Nucleus accumbens (tissue), 56 donors: ENCODE measurements around the gene GIMAP2.

Experiments used
- DNase-seq, 56 donors: peaks; one replicate each; lab custom pipeline; 2025; lab: John Stamatoyannopoulos, UW

Gene GIMAP2

GRCh38 chr7:150731916-150732315 is 46.4 kb downstream of the GIMAP2 start:
- no peak for DNase-seq

DNA sequence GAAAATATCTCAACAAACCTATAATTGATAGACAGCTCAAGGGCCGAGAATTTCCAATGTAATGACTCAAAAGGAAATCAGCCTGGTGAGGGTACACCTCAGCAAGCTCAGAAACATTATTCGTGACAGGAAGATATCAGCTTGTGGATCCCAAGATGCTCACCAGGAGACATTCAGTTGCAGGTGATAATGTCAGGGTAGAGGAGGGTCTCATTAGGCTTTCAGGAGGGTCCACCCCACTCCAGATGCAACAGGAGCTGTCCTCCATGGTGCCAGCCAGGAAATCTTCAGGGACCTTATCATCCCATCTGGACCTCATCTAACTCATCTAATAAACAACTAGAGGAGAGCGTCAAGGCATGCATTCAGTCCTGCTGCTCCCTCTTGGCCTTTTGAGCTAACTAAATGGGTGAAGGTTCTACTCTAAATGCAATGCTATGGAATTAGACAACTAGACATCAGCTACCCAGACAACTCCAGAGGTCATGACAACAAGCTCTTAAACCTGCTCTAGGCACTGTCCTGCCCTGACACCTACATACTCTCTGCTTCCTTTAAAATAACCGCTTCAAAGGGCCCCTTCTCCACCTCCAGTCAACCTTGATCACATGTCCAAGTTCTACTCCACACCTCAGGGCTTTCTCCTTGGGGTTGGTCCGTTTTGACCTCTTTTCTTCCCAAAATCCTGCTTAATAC is 47.4 kb downstream of the GIMAP2 start:
- DNase-seq, result no peak

- no peak for DNase-seq
Measured at GRCh38 chr7:150733482-150734095, 48.1 kb downstream of the GIMAP2 start.

DNA sequence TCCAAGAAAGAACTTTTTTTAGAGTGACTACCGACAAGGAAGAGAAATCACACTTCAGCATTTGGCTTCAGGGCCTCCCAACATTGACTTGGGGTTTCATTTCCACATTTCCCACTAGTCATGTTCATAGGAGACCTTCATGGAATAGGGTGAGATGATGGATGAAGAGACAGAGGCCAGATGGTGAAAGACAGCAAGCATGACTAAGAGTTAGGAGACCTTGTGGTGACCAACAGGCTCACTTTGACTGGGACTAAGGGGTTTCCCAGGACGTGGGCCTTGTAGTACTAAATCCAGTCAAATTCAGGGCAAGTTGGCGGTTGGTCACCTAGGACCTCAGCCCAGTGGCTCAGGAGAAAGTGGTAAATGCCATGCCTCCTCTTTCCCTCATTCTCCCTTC is 48.7 kb downstream of the GIMAP2 start:
- DNase-seq, result no peak

GRCh38 chr7:150735596-150736358 is 50.3 kb downstream of the GIMAP2 start:
- no peak for DNase-seq

DNA sequence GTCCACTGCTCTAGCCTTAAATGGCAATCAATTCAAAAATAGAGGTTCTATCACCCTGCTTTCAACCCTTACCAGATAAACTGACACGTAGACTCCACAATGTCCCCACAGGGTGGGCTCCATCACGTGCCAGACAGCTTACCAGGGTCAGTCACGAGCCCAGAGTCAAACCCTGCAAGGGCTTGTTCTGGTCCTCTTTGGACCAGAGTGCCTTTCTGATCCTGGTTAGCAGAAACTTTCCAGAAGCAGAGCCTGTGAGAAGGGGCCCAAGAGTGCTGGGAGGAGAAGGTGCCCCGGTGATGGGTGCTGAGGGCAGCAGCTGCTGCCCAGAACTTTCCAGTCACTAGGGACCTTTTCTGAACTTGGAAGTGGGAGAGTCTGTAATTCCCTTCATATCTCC is 51.4 kb downstream of the GIMAP2 start:
- no peak for DNase-seq

- no peak for DNase-seq
Measured at GRCh38 chr7:150737265-150738055, 52.0 kb downstream of the GIMAP2 start, which contains the start of gene GIMAP5. TSS of gene GIMAP5 (plus strand) at chr7:150737418. CDS start at chr7:150740885, 3,467 bp downstream.

DNA sequence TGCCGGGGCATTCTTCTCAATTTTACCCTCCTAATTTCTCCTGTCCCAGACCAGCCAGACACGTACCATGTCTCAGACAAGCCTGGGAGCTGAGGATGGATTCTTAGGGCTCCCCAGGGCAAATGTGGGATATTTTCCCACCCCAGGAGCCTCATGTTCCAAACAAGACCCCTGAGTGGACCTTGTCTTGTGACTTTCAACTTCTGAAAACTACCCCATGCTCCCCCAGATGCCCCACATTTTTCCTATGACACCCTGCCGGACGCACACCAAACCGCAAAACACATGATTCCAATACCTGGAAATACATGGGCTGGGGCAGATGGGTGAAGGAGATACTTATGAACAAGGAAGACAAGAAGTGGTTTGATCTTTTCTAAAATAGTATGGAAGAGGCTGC is 52.6 kb downstream of the GIMAP2 start:
- DNase-seq, result no peak

DNA sequence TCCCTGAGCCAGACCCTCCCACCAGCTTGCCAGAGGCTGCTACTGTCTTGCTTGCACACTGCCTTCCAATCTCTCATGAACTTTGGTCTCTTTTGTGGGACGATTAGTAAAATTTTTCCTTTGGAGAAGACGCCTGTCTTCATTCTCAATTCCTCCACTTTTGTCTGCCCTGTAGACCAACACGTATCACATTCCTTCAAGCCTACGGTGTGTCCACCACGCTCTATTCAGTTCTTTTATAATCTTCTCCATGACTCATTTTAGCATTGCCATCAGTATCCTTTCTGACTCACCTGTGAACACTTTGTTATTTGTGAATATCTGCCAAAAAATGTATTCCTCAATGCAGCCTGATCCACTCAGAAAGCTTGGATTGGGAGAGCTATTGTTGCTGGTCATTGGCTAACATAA is 53.1 kb downstream of the GIMAP2 start:
- no peak for DNase-seq

GRCh38 chr7:150739033-150739432 is 53.5 kb downstream of the GIMAP2 start:
- DNase-seq, result no peak

DNA sequence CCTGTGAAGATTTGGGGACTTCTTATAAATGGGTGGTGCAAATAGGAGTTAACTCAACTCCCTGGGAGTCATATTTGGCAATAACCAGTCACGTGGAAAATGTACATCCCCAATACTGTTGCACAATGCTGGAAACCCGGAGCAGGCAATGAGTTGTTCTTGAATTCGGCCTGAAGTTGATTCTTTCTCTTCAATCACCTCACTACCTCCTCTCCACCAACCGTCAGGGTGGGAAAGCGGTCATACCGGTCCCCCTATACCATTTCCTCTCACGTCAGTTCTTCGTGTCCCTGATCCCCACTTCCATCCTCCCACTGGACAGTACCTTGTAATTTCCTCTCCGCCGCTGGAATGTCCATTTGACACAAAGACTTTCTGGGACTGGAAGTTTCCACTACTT is 54.5 kb downstream of the GIMAP2 start:
- no peak for DNase-seq

GRCh38 chr7:150742286-150742968 is 56.9 kb downstream of the GIMAP2 start:
- no peak for DNase-seq
